Measurements from ENCODE around the gene KIAA0930. TPM values are rescaled to one million over a fixed set of nuclear protein-coding genes. Genes with fewer than 3 reads are reported as not detected.
A peak's percentile ranks its signal among the peaks of the same experiment; 100 is the strongest.

The KIAA0930 gene
- total and polyA plus RNA-seq, 2 experiments from 2014 or later, result 15.0 to 78.6 TPM

GRCh38 chr22:45166932-45167331 is 73.8 kb downstream of the KIAA0930 start:
- Histone ChIP-seq H3K9me2 (ENCODE audit: insufficient read depth) (no peaks in the 10 kb centered on the region), H3K36me3 (ENCODE audit: insufficient read depth) (peaks cover 39% of the 10 kb centered on the region), H3F3A (replicated peaks; ENCODE audit: low read depth) (no peaks in the 10 kb centered on the region; the same call in 1 of the 2 replicates), H3K79me2 (replicated peaks; ENCODE audit: insufficient read depth) (peaks cover 87% of the 10 kb centered on the region), H3K4me3 (no peak overlapping the region), H3K27ac (ENCODE audit: low read depth) (peak overlapping the region; percentile 70; the same call in 1 of the 2 replicates), H3K27me3 (ENCODE audit: insufficient read depth) (no peaks in the 10 kb centered on the region), H4K20me1 (replicated peaks; ENCODE audit: insufficient read depth) (peaks cover 42% of the 10 kb centered on the region), H3K4me1 (ENCODE audit: insufficient read depth) (peaks cover 20% of the 10 kb centered on the region), H2AFZ (no peak overlapping the region), H3K4me2 (no peak overlapping the region)
- no peak for ATAC-seq
- Mint-ChIP-seq H3K36me3 (ENCODE audit: low read depth) (peaks cover 56% of the 10 kb centered on the region), H3K4me3 (no peak overlapping the region), H3K9me3 (no peaks in the 10 kb centered on the region; the same call in 2 of the 3 replicates), H3K4me1 (peaks cover 21% of the 10 kb centered on the region), H3K27me3 (ENCODE audit: insufficient read depth, low read depth, poor library complexity) (peaks cover 6% of the 10 kb centered on the region), H3K27ac (no peak overlapping the region)
- DNase-seq (ENCODE audit: low spot score), result no peak
- no peak for TF ChIP-seq EZH2 (IDR thresholded peaks at IDR 0.05; ENCODE audit: low read depth, unreplicated experiment)
- TF ChIP-seq POLR2AphosphoS5 (IDR thresholded peaks at IDR 0.05; ENCODE audit: low read depth), result no peak

GRCh38 chr22:45164270-45165088 is 76.2 kb downstream of the KIAA0930 start:
- peak; percentile 45 for DNase-seq (ENCODE audit: low spot score)
- Histone ChIP-seq H2AFZ (no peak overlapping the region), H3K27ac (ENCODE audit: low read depth) (peak overlapping the region; percentile 71; the same call in 1 of the 2 replicates)

More at GRCh38 chr22:45164270-45165088, 76.2 kb downstream of the KIAA0930 start:
- Histone ChIP-seq H3K36me3 (ENCODE audit: insufficient read depth) (peaks cover 23% of the 10 kb centered on the region; the same call in 1 of the 2 replicates), H3K4me3 (peak overlapping the region; percentile 80), H3K79me2 (replicated peaks; ENCODE audit: insufficient read depth) (peaks cover 88% of the 10 kb centered on the region), H3K4me1 (ENCODE audit: insufficient read depth) (peaks cover 44% of the 10 kb centered on the region), H4K20me1 (replicated peaks; ENCODE audit: insufficient read depth) (peaks cover 37% of the 10 kb centered on the region), H3K9me2 (ENCODE audit: insufficient read depth) (no peaks in the 10 kb centered on the region), H3K4me2 (peak overlapping the region; percentile 98), H3K27me3 (ENCODE audit: insufficient read depth) (no peaks in the 10 kb centered on the region), H3F3A (replicated peaks; ENCODE audit: low read depth) (peaks cover 7% of the 10 kb centered on the region; the same call in 1 of the 2 replicates)
- H3K9me3 Mint-ChIP-seq, result no peaks in the 10 kb centered on the region; the same call in 2 of the 3 replicates
- H3K36me3 Mint-ChIP-seq (ENCODE audit: low read depth), result peaks cover 34% of the 10 kb centered on the region
- H3K27me3 Mint-ChIP-seq (ENCODE audit: insufficient read depth, low read depth, poor library complexity), result peaks cover 8% of the 10 kb centered on the region
- H3K27ac Mint-ChIP-seq, result peak overlapping the region; percentile 43
- no peak for TF ChIP-seq POLR2AphosphoS5 (IDR thresholded peaks at IDR 0.05; ENCODE audit: low read depth)
- TF ChIP-seq CREB1 (CRISPR knock-in tag; IDR thresholded peaks at IDR 0.05; ENCODE audit: low read depth), result no peak
- TF ChIP-seq ZNF114 (CRISPR knock-in tag; IDR thresholded peaks at IDR 0.05), result no peak
- TF ChIP-seq REST (IDR thresholded peaks at IDR 0.05; ENCODE audit: unreplicated experiment), result no peak
- TF ChIP-seq ZNF331 (CRISPR knock-in tag; IDR thresholded peaks at IDR 0.05; ENCODE audit: low read depth), result no peak
- no peak for TF ChIP-seq NANOG (IDR thresholded peaks at IDR 0.05; ENCODE audit: borderline replicate concordance)
- no peak for TF ChIP-seq ZNF462 (CRISPR knock-in tag; IDR thresholded peaks at IDR 0.05)
- peak overlapping the region; percentile 91 for H3K4me3 Mint-ChIP-seq
- peaks cover 40% of the 10 kb centered on the region for H3K4me1 Mint-ChIP-seq
- ATAC-seq, result peak; percentile 42

Measured in GM23338 (cell line).